GM18873 (cell line): ENCODE measurements around the gene CDK8.
"Not testable (repeated sequence)": the region's sequence is repeated elsewhere in the genome, so short reads cannot be mapped to it uniquely, and the experiment has no call there.

Source experiments
- ATAC-seq: cut with Tn5 transposase; IDR thresholded peaks from one replicate; pipeline ENCODE4 v1.9.1; 2021; ENCODE audit warnings: mild to moderate bottlenecking, moderate library complexity, moderate number of reproducible peaks; ENCODE audit not compliant: unreplicated experiment, low FRiP score

The CDK8 gene

GRCh38 chr13:26252006-26252405 lies 1.9 kb upstream of the CDK8 start:
- not testable (repeated sequence) for ATAC-seq

DNA sequence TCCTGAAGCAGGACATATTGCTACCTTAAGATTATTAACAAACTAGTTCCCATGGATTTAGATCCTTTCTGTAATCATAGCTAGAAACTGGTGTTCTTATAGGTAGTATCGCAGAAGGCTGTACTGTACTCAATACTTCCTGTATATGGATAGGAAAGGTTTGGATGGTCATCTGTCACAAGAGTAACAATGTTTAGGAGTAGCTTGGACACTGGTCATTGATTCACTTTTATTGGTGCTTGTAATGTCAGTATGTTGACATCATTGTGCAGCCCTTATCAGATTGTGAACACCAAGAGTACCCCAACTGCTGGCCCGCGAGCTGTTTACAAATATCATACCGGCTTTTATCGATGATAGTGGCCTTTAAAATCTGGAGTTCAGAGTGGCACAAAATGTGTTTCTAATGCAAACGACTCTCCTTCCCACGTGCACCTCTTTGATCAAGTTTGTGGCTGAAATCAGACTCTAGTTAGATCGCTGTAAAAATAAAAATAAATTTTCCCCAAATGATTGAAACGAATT lies 605 bp upstream of the CDK8 start:
- no peak for ATAC-seq

DNA sequence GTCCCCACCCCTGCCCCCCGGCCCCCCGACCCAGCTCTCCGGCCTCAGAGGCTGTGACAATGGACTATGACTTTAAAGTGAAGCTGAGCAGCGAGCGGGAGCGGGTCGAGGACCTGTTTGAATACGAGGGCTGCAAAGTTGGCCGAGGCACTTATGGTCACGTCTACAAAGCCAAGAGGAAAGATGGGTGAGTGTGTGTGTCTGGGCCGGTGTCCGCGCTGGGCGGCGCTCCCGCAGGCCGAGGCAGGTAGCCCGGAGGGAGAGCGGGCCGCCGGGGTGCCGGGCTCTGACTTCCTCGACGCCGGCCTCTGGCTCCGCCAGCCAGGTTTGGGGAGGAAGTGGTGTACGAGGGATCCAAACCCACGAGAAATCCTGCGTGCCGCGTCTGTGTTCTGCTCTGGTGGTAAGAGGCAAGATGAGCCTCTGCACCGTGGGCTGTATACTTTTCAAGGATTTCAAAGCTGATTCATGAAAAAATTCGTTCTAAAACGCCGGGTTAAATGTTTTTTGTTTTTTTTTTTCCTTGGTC lies 718 bp downstream of the CDK8 start:
- ATAC-seq: peak; percentile 12

GRCh38 chr13:26255115-26255514 lies 1.2 kb downstream of the CDK8 start:
- no peak for ATAC-seq

DNA sequence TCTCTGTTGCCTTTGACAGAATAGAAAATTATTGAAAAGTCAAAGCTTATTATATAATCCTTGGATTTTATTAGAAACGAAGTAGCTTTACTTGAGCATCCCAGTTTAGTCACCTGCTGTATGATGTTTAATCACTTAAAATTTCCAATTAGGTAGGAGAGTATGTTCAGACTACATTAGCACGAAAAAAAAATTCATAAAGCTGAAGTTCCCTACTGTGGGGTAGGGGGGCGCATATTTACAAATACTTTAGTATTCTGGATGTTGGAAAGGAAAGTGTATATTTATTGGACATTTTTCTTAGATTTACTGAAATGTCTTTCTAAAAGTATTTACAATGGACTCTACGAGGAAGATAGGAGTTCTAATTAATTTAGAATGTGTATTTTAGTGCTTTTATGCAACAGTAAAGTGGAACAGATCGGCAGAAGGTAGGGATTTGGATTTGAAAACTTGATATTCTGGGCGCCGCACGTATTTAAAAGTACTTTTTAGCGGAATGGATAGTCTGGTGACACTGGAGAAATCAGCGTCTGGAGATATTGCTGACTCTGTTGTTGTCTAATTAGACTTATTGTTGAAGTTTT lies 1.9 kb downstream of the CDK8 start:
- no peak for ATAC-seq

- ATAC-seq: no peak
Observed at GRCh38 chr13:26257049-26257448, 3.1 kb downstream of the CDK8 start.

DNA sequence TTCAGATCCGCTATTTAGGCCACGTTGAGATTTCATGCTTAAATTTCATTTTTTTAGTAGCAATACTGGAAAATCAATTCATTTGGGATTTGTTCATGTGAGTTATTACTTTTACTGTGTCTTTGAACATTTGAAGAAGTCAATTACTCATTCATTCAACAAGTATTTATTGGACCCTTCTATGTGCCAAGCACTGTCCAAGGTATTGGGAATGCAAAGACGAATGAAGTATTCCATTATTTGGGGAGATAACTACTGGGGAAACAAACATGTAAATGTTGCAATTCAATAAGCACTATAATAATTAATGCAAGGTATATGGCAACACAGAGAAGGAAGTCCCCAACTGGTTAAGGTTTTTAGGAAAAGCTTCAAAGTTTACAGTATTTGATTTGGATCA lies 5.7 kb downstream of the CDK8 start:
- no peak for ATAC-seq

DNA sequence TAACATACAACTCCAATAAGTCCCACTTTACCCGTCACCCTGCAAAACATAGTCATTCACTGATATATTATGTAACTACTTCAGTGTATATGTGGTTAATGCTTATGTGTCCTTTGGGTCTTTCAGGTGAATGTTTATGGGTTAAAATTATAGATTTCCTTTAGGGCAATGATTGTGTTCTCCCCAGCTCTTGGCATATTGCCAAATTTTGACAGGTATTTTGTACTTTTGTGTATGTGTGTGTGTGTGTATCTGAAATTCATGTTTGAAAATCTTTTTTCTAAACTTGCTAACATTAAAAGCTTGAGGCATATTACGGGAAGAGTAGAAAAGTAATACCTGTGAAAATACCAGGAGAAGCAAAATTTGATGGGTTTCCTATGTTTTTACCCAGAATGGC lies 8.2 kb downstream of the CDK8 start:
- no peak for ATAC-seq

- ATAC-seq: no peak
Observed at GRCh38 chr13:26266311-26266710, 12.4 kb downstream of the CDK8 start.

DNA sequence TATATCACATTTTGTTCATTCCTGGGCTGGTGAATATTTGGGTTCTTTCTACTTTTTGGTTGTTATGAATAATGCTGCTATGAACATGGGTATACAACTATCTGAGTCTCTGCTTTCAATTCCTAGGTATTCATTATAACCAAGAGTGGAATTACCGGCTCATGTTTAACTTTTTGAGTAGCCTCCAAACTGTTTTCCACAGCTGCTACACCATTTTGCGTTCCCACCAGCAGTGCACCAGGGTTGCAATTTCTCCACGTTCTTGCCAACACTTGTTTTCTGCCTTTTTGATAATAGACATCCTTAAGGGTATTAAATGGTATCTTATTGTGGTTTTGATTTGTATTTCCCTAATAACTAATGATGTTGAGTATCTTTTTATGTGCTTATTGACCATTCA lies 16.8 kb downstream of the CDK8 start:
- no peak for ATAC-seq

DNA sequence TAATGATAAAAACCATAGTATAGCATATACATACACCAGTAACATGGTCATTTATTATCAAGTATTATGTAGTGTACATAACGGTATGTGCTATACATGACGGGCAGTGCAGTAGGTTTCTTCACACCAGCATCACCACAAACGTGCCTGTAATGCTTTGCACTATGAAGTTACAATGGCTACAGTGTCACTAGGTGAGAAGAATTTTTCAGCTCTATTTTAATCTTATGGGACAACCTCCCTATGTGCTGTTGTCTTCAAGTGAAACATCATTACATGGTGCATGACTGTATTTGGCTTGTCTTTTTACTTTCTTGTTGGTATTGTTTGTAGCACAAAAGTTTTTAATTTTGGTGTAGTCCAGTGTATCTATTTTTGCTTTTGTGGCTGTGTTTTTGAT lies 18.7 kb downstream of the CDK8 start:
- ATAC-seq: no peak

GRCh38 chr13:26280295-26280694 lies 26.4 kb downstream of the CDK8 start:
- ATAC-seq: no peak

GRCh38 chr13:26280822-26281221 lies 26.9 kb downstream of the CDK8 start:
- ATAC-seq: no peak

DNA sequence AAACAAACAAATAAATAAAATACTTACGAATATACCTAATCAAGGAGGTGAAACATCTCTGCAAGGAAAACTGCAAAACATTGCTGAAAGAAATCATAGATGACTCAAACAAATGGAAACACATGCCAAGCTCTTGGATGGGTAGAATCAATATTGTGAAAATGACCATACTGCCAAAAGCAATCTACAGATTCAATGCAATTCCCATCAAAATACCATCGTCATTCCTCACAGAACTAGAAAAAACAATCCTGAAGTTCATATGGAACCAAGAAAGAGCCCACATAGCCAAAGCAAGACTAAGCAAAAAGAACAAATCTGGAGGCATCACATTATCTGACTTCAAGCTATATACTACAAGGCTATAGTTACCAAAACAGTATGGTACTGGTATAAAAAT lies 32.0 kb downstream of the CDK8 start:
- not testable (repeated sequence) for ATAC-seq

DNA sequence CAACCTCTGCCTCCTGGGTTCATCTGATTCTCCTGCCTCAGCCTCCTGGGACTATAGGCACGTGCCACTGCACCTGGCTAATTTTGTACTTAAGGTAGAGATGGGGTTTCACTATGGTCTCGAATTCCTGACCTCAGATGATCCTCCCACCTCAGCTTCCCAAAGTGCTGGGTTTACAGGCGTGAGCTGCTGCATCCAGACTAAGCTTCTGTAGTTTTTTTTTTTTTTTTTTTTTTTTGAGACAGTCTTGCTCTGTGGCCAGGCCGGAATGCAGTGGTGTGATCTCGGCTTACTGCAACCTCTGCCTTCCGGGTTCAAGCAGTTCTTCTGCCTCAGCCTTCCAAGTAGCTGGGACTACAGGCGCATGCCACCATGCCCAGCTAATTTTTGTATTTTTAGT lies 34.9 kb downstream of the CDK8 start:
- ATAC-seq: not testable (repeated sequence)

DNA sequence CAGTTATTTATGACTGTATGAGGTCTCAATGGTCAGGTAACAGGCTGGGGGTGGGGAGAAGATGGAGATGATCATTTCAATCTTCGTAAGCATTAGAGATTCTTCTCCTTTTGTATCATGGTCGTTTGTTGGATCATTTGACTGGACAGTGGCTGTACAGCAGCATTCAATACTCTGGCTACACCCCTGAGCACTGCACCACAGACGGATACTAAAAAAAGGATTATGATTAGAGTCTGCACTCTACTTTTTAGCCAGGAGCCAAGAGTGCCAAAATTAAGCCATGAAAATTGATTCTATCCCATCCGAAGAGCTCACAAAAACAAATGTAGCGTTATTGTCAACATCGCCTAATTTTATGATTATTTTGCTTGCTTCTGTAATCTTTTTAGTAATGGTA lies 41.9 kb downstream of the CDK8 start:
- ATAC-seq: no peak

- no peak for ATAC-seq
Observed at GRCh38 chr13:26299168-26299750, 45.3 kb downstream of the CDK8 start.

- no peak for ATAC-seq
Observed at GRCh38 chr13:26300140-26300539, 46.2 kb downstream of the CDK8 start.

DNA sequence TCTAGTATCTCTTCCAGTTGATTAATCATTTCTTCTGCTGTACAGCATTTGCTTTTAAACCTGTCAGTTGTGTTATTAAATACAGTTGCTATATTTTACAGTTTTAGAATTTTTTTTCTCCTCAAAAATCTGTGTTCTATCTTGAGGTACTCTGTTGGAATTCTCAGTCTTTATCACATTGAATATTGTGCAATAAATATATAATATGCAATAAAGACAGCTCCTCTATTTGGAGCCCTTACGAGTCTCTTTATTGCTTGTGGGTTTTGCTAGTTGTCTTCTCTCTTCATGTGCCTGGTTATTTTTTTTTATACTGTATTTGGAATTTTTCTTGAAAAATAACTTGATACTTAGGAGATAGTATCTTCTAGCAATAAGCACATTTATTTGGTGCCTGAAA lies 51.7 kb downstream of the CDK8 start:
- no peak for ATAC-seq

DNA sequence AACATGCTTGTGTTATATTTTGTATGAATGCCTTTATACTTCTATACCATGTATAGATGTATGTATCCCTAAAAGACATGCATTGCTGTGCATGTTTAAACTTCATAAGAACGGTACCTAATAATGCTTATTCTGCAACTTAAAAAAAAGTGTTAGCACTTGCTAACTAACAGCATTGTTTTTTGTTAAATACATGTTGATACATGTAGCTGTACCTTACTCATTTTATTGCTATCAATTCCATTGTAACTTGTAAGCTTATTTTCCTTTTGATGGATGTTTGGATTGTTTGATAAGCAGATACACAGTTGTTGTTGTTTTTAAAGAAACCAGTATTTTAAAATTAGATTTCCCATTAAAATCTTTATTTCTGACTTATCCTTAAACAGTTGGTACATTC lies 53.8 kb downstream of the CDK8 start:
- no peak for ATAC-seq

DNA sequence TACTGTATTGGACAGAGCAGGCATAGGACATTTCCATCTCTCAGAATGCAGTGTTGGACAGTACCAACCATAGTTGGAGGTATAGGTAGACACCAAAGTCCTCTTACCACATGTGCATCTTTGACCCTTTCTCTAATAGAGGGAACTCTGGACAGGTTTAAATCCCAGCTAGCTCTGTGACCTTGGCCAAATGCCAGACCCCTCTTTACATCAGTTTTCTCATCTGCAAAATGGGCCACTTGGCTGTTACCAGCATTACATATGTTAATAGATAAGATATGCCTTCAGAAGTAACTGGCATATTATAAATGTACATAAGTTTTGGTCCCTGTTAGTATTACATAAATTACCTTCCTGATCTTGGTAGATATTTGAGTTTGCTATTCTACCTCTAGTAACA lies 54.3 kb downstream of the CDK8 start:
- no peak for ATAC-seq

DNA sequence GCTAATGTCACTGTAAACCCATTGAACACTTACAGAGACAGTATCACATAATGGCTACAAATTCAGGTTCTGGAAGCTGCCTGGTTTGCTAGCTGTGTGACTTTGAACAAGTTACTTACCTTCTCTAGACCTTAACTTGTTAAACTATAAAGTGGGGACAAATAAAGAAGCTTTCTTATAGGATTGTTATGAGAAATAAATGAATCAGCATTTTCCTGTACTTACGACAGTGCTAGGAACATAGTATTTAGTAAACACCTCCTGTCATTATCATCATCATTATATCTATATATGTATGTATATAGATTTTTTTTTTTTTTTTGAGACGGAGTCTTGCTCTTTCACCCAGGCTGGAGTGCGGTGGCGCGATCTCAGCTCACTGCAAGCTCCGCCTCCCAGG lies 54.9 kb downstream of the CDK8 start:
- no peak for ATAC-seq
